ENCODE results near the gene ENTHD1. TPM values are rescaled to one million over a fixed set of nuclear protein-coding genes. Genes with fewer than 3 reads are reported as not detected.
A peak's percentile ranks its signal among the peaks of the same experiment; 100 is the strongest.

Gene ENTHD1
- total RNA-seq, 3 donors from 2014 or later: not detected

- no peak overlapping the region for H3K4me3 ChIP-seq
- H3K4me1 ChIP-seq (ENCODE audit: low read depth): no peaks in the 10 kb centered on the region
- DNase-seq (no peak), ATAC-seq (no peak)
- no peak for TF ChIP-seq CTCF (IDR thresholded peaks at IDR 0.05)
- H3K36me3 ChIP-seq (ENCODE audit: low read depth): no peaks in the 10 kb centered on the region
- H3K9me3 ChIP-seq: no peaks in the 10 kb centered on the region
- intact Hi-C loops (cut with DNase I, micrococcal nuclease): no loop called here
Measured at GRCh38 chr22:39935116-39935515, 41.6 kb upstream of the ENTHD1 start.

DNA sequence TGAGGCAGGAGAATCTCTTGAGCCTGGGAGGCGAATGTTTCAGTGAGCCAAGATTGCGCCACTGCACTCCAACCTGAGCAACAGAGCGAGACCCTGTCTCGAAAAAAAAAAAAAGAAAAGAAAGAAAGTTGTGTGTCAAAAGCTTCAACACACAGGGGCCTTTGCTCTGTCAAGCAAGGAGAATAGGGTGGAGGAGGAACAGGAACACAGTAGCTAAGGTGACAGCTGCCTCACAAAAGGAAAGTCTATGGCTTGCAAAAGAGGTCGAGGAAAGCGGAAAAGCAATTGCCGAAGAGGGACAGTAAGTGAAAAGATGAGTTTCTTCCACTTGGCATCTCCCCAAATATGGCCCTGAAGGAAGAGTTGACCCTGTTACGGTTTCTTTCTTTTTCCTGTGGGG, 40.2 kb upstream of the ENTHD1 start:
- TF ChIP-seq CTCF (IDR thresholded peaks at IDR 0.05): no peak

GRCh38 chr22:39932918-39933649, 39.5 kb upstream of the ENTHD1 start:
- H3K36me3 ChIP-seq (ENCODE audit: low read depth): no peaks in the 10 kb centered on the region
- ATAC-seq (peak; percentile 73), DNase-seq (peak in 2 of 3 donors; percentile 50 to 57)
- intact Hi-C loops (cut with DNase I, micrococcal nuclease): no loop called here
- H3K4me3 ChIP-seq: no peak overlapping the region
- H3K9me3 ChIP-seq: no peaks in the 10 kb centered on the region
- H3K4me1 ChIP-seq (ENCODE audit: low read depth): peaks cover 5% of the 10 kb centered on the region
- peak; percentile 48 for TF ChIP-seq CTCF (IDR thresholded peaks at IDR 0.05)

More for the DNA sequence above, 40.2 kb upstream of the ENTHD1 start:
- ATAC-seq (peak; percentile 13), DNase-seq (no peak)
- H3K36me3 ChIP-seq (ENCODE audit: low read depth): no peaks in the 10 kb centered on the region
- H3K9me3 ChIP-seq: no peaks in the 10 kb centered on the region
- intact Hi-C loops (cut with DNase I, micrococcal nuclease): no loop called here
- no peak overlapping the region for H3K4me3 ChIP-seq
- H3K4me1 ChIP-seq (ENCODE audit: low read depth): no peaks in the 10 kb centered on the region

GRCh38 chr22:39932166-39932565, 38.6 kb upstream of the ENTHD1 start:
- intact Hi-C loops (cut with DNase I, micrococcal nuclease): no loop called here

DNA sequence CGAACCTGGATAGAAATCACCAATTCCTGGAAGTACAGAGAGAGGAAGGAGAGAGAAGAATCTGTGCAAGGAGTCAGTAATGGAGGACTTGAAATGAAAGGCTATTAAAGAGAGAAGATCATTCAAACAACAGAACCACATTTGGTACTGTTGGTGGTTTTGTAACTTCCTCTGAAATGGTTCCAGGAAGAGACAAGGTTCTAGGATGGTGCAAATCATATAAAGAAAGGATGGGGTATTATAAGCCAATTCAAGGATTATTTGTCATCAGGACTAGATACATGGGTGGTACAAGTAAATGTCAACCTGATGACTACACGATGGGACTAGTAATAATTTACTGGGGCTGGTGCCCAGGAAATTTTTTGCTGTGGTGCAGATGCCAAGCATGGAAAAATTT, 37.7 kb upstream of the ENTHD1 start:
- no peaks in the 10 kb centered on the region for H3K9me3 ChIP-seq
- H3K36me3 ChIP-seq (ENCODE audit: low read depth): no peaks in the 10 kb centered on the region
- ATAC-seq (no peak), DNase-seq (no peak)
- no peak overlapping the region for H3K4me3 ChIP-seq
- peaks cover 11% of the 10 kb centered on the region for H3K4me1 ChIP-seq (ENCODE audit: low read depth)
- TF ChIP-seq CTCF (IDR thresholded peaks at IDR 0.05): no peak
- intact Hi-C loops (cut with DNase I, micrococcal nuclease): no loop called here

More at GRCh38 chr22:39932166-39932565, 38.6 kb upstream of the ENTHD1 start:
- ATAC-seq (no peak), DNase-seq (no peak)
- Histone ChIP-seq H3K4me3 (no peak overlapping the region), H3K9me3 (no peaks in the 10 kb centered on the region), H3K36me3 (ENCODE audit: low read depth) (no peaks in the 10 kb centered on the region), H3K4me1 (ENCODE audit: low read depth) (peaks cover 5% of the 10 kb centered on the region)
- TF ChIP-seq CTCF (IDR thresholded peaks at IDR 0.05): no peak

All from mucosa of descending colon (tissue), 3 donors.